HEK293 (cell line): ENCODE measurements around the gene ATP7B.

Experiments
- KLF9 ChIP-seq: fragments of 450-650 bp; formaldehyde crosslinking; IDR thresholded peaks from 2 replicates; pipeline ENCODE4 v1.5.1; 2016; ENCODE audit warnings: missing biosample characterization, missing genetic modification characterization, low read depth
- ZFP3 ChIP-seq: fragments of 450-650 bp; formaldehyde crosslinking; IDR thresholded peaks from 2 replicates; pipeline ENCODE4 v1.5.1; 2016; ENCODE audit warnings: low read depth, missing biosample characterization, missing genetic modification characterization
- ZNF239 ChIP-seq: fragments of 450-650 bp; formaldehyde crosslinking; IDR thresholded peaks from 2 replicates; pipeline ENCODE4 v1.5.1; 2016; ENCODE audit warnings: missing biosample characterization, missing genetic modification characterization
- ZNF354C ChIP-seq: fragments of 450-650 bp; formaldehyde crosslinking; IDR thresholded peaks from 2 replicates; pipeline ENCODE4 v1.5.1; 2016; ENCODE audit warnings: missing biosample characterization, missing genetic modification characterization, low read depth, borderline replicate concordance
- ZNF426 ChIP-seq: fragments of 450-650 bp; formaldehyde crosslinking; IDR thresholded peaks from 2 replicates; pipeline ENCODE4 v1.5.1; 2017; ENCODE audit warnings: missing biosample characterization, missing genetic modification characterization, mild to moderate bottlenecking, inconsistent platforms, moderate library complexity
- ZNF433 ChIP-seq: fragments of 450-650 bp; formaldehyde crosslinking; IDR thresholded peaks from 2 replicates; pipeline ENCODE4 v1.5.1; 2016; ENCODE audit warnings: missing biosample characterization, missing genetic modification characterization, low read depth
- ZNF561 ChIP-seq: fragments of 450-650 bp; IDR thresholded peaks from 2 replicates; pipeline ENCODE4 v1.5.1; 2018; ENCODE audit warnings: missing biosample characterization, missing genetic modification characterization, borderline replicate concordance
- TF ChIP-seq, protein P1 (sequence below): fragments of 450-650 bp; formaldehyde crosslinking; IDR thresholded peaks from 2 replicates; pipeline ENCODE4 v1.5.1; 2016; ENCODE audit warnings: missing biosample characterization, missing genetic modification characterization

DNA sequence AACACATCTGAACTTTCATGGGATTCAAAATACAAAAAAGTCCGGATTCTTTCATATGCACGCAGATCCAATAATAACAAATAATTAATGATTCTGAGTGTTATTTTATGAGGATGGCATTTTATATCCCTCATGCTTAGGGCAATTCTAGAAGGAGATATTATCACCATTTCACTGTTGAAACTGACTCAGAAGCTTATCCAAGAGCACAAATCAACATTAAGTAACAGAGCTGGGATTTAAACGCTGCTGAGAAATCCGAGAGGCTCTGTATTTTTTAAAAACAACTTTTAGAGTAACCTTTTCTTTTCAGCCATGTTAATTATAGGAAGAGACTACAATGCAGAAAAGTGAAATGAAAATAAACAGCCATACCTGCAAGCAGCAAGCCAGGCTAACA is 30.3 kb downstream of the ATP7B start:
- TF ChIP-seq ZNF561 (tag by site-specific recombination): no peak
- TF ChIP-seq, protein P1, sequence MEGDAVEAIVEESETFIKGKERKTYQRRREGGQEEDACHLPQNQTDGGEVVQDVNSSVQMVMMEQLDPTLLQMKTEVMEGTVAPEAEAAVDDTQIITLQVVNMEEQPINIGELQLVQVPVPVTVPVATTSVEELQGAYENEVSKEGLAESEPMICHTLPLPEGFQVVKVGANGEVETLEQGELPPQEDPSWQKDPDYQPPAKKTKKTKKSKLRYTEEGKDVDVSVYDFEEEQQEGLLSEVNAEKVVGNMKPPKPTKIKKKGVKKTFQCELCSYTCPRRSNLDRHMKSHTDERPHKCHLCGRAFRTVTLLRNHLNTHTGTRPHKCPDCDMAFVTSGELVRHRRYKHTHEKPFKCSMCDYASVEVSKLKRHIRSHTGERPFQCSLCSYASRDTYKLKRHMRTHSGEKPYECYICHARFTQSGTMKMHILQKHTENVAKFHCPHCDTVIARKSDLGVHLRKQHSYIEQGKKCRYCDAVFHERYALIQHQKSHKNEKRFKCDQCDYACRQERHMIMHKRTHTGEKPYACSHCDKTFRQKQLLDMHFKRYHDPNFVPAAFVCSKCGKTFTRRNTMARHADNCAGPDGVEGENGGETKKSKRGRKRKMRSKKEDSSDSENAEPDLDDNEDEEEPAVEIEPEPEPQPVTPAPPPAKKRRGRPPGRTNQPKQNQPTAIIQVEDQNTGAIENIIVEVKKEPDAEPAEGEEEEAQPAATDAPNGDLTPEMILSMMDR (tag by site-specific recombination): no peak
- no peak for TF ChIP-seq KLF9 (tag by site-specific recombination)
- no peak for TF ChIP-seq ZNF433 (tag by site-specific recombination)
- no peak for TF ChIP-seq ZNF354C (tag by site-specific recombination)
- TF ChIP-seq ZNF239: no peak
- no peak for TF ChIP-seq ZFP3 (tag by site-specific recombination)
- no peak for TF ChIP-seq ZNF426 (tag by site-specific recombination)
